NB4 (cell line): Measurements from ENCODE around the gene APMAP.

ENCODE experiments used
- CTCF ChIP-seq: IDR thresholded peaks from one replicate; pipeline ENCODE4 v1.5.1; 2012; ENCODE audit warnings: low read depth, low read length
- POLR2A ChIP-seq: IDR thresholded peaks from 2 replicates; pipeline ENCODE4 v1.6.1; 2011; ENCODE audit warnings: mild to moderate bottlenecking; ENCODE audit not compliant: insufficient read length; ENCODE audit errors: extremely low read depth

- TF ChIP-seq POLR2A: no peak
- TF ChIP-seq CTCF: no peak
Observed at GRCh38 chr20:24964506-24964840, 28.1 kb downstream of the APMAP start.
